ENCODE results near the gene KIF26A. TPM values are rescaled to one million over a fixed set of nuclear protein-coding genes. Genes with fewer than 3 reads are reported as not detected.

The KIF26A gene
- total and polyA plus RNA-seq, 2 of the 4 experiments (the other 2 are of a cell fraction): not detected

DNA sequence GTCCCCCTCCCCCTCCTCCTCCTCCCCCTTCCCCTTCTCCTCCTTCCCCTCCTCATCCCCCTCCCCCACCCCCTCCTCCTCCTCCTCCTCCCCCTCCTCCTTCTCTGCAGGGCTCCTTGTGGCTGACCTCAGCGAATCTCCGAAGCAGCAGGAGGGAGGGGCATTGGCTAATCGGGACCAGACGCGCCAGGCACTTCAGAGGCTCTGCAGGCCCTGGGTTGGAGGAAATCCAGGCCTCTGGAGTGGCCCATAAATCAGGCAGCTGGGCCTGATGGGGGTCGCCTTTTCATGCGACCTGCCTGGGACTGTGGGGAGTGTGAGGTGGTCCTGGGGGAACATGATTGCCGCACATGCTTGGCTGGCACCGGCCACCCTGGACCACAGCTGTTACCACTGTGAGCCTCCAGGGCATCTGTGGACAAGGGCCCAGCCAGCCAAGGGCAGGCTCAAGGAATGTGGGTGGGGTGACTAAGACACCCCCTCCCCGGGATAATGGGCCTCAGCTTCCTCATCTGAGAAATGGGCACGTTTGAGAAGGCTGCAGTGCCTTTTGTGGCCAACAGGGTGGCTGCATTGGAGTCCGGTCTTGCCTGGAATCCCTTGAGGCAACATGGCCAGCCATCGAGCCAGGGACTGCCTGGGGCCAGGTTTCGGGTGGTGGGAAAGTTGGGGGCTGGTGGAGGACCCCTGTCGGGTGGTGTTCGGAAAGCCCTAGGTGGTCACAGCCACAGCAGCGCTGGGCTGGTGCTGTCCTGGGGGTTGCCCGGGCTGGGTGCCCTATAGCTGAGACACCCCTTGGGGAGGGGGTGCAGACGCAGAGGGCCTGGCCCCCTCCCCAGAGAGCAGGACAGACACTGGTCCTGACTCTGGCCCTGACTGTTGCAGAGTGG lies 12.0 kb downstream of the KIF26A start:
- H3K4me1 ChIP-seq (ENCODE audit: control insufficient read depth, insufficient read depth, low read length): no peaks in the 10 kb centered on the region
- no peak overlapping the region for H3K56ac ChIP-seq (ENCODE audit: extremely low read depth, insufficient read depth, low read length)
- no peak overlapping the region for H2AK9ac ChIP-seq (replicated peaks; ENCODE audit: low read depth, low read length, poor library complexity)
- H2AK5ac ChIP-seq (ENCODE audit: low read depth, low read length): no peak overlapping the region
- no peak overlapping the region for H2BK120ac ChIP-seq (ENCODE audit: low read depth, low read length)
- H4K20me1 ChIP-seq (ENCODE audit: insufficient read depth, low read length): no peaks in the 10 kb centered on the region
- no peak overlapping the region for H3K27ac ChIP-seq (ENCODE audit: insufficient read depth, low read length)
- H2BK5ac ChIP-seq (ENCODE audit: low read depth, low read length, poor library complexity, severe bottlenecking): no peak overlapping the region
- no peak overlapping the region for H4K91ac ChIP-seq (ENCODE audit: insufficient read depth, low read depth, low read length)
- H3K9ac ChIP-seq (ENCODE audit: low read depth, low read length): no peak overlapping the region
- H3K23ac ChIP-seq (ENCODE audit: low read depth, low read length): no peak overlapping the region
- H2BK20ac ChIP-seq (ENCODE audit: low read depth, low read length): no peak overlapping the region
- no peak overlapping the region for H4K5ac ChIP-seq (ENCODE audit: low read depth, low read length)
- TF ChIP-seq, protein P1, sequence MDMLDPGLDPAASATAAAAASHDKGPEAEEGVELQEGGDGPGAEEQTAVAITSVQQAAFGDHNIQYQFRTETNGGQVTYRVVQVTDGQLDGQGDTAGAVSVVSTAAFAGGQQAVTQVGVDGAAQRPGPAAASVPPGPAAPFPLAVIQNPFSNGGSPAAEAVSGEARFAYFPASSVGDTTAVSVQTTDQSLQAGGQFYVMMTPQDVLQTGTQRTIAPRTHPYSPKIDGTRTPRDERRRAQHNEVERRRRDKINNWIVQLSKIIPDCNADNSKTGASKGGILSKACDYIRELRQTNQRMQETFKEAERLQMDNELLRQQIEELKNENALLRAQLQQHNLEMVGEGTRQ (IDR thresholded peaks at IDR 0.05; ENCODE audit: low read depth, low read length): no peak
- TF ChIP-seq BHLHE40 (IDR thresholded peaks at IDR 0.05; ENCODE audit: low read depth, low read length): no peak
- no peak for TF ChIP-seq NFE2L2 (IDR thresholded peaks at IDR 0.05; ENCODE audit: low read depth, low read length)
- BruUV-seq (replicated peaks): no TSS peak
- H3K9me1 ChIP-seq (ENCODE audit: insufficient read depth, low read length): no peaks in the 10 kb centered on the region
- no peak overlapping the region for H3K18ac ChIP-seq (ENCODE audit: low read depth, low read length)
- H2BK15ac ChIP-seq (ENCODE audit: low read depth, low read length): no peak overlapping the region
- no peak overlapping the region for H4K8ac ChIP-seq (ENCODE audit: low read depth in 2 of 2, low read length in 2 of 2)
- H3K4me3 ChIP-seq (ENCODE audit: insufficient read depth, low read depth, low read length): no peak overlapping the region
- H2AFZ ChIP-seq (replicated peaks; ENCODE audit: low read length, poor library complexity): no peak overlapping the region
- H3K4ac ChIP-seq (ENCODE audit: low read depth, low read length): no peak overlapping the region
- H3K27me3 ChIP-seq (ENCODE audit: control insufficient read depth, insufficient read depth, low read length): no peaks in the 10 kb centered on the region
- H3K36me3 ChIP-seq (ENCODE audit: control insufficient read depth, insufficient read depth, low read length): no peaks in the 10 kb centered on the region
- WGBS, 2 experiments (ENCODE audit: extremely low coverage in 2 of 2, insufficient read length in 1 of 2): 76% methylated on average over 6 of the region's 19 CpGs; no CpG with 5 or more reads in 1 of the 2 experiments
- no peak overlapping the region for H3K14ac ChIP-seq (replicated peaks; ENCODE audit: low read depth, low read length)
- H3K79me1 ChIP-seq (ENCODE audit: low read depth in 1 of 2, low read length in 2 of 2): no peaks in the 10 kb centered on the region
- ChIA-PET CTCF (no interaction called here), POLR2A (ENCODE audit: unreplicated experiment) (no interaction called here)
- in situ Hi-C loops (cut with MboI; ENCODE audit: low sequenced_read_pairs): no loop called here
- no peak overlapping the region for H3K4me2 ChIP-seq (ENCODE audit: low read depth, low read length)
- no peaks in the 10 kb centered on the region; the same call in 1 of the 2 replicates for H3K9me3 ChIP-seq (ENCODE audit: control insufficient read depth, insufficient read depth, low read length)
- no peak for ATAC-seq (ENCODE audit: low read depth)
- no peak for DNase-seq
- intact Hi-C loops (cut with micrococcal nuclease): no loop called here
- dilution Hi-C loops (cut with HindIII; ENCODE audit: low sequenced_read_pairs, unreplicated experiment): no loop called here

Measured in IMR-90 (cell line).